H9 (cell line): Measurements from ENCODE around the gene LHFPL2. TPM values are rescaled to one million over a fixed set of nuclear protein-coding genes. Genes with fewer than 3 reads are reported as not detected.

Source experiments
- DNase-seq: peaks from one replicate; pipeline ENCODE4 v3.0.0-alpha.2; 2017
- H2AFZ ChIP-seq: one replicate; pipeline ENCODE4 v1.6.1; 2013; ENCODE audit warnings: mild to moderate bottlenecking, low read length, control low read depth, moderate library complexity
- H2AK5ac ChIP-seq: 2 replicates; pipeline ENCODE4 v1.6.1; 2013; ENCODE audit warnings: low read length, control low read depth, mixed read lengths; ENCODE audit not compliant: insufficient read length
- H2BK120ac ChIP-seq: one replicate; pipeline ENCODE4 v1.6.1; 2013; ENCODE audit warnings: low read depth, mild to moderate bottlenecking, low read length, control low read depth, inconsistent platforms; ENCODE audit not compliant: poor library complexity, severe bottlenecking
- H2BK12ac ChIP-seq: 2 replicates; pipeline ENCODE4 v1.6.1; 2013; ENCODE audit warnings: low read length, control low read depth, mixed read lengths, low read depth; ENCODE audit not compliant: insufficient read length
- H2BK15ac ChIP-seq: 2 replicates; pipeline ENCODE4 v1.6.1; 2013; ENCODE audit warnings: low read depth, low read length, control low read depth
- H2BK20ac ChIP-seq: one replicate; pipeline ENCODE4 v1.6.1; 2013; ENCODE audit warnings: low read depth, mild to moderate bottlenecking, low read length, control low read depth, inconsistent platforms; ENCODE audit not compliant: poor library complexity, severe bottlenecking
- H2BK5ac ChIP-seq: 2 replicates; pipeline ENCODE4 v1.6.1; 2013; ENCODE audit warnings: low read length, control low read depth, mixed read lengths; ENCODE audit not compliant: insufficient read length
- H3K14ac ChIP-seq: 2 replicates; pipeline ENCODE4 v1.6.1; 2013; ENCODE audit warnings: low read length, control low read depth; ENCODE audit not compliant: insufficient read depth
- H3K18ac ChIP-seq: 2 replicates; pipeline ENCODE4 v1.6.1; 2013; ENCODE audit warnings: low read depth, mild to moderate bottlenecking, mixed read lengths, low read length, control low read depth; ENCODE audit not compliant: insufficient read length
- H3K23ac ChIP-seq: 2 replicates; pipeline ENCODE4 v1.6.1; 2013; ENCODE audit warnings: low read length, control low read depth, mixed read lengths, low read depth; ENCODE audit not compliant: insufficient read length
- H3K23me2 ChIP-seq: 2 replicates; pipeline ENCODE4 v1.6.1; 2013; ENCODE audit warnings: low read depth, mild to moderate bottlenecking, mixed read lengths, low read length, control low read depth; ENCODE audit not compliant: insufficient read length, poor library complexity, severe bottlenecking
- H3K27ac ChIP-seq: 2 replicates; pipeline ENCODE4 v1.5.1; 2013; ENCODE audit warnings: low read length, control low read depth, mixed read lengths, low read depth; ENCODE audit not compliant: insufficient read length
- H3K27me3 ChIP-seq: 2 replicates; pipeline ENCODE4 v1.6.1; 2013; ENCODE audit warnings: low read length, control low read depth, inconsistent platforms; ENCODE audit not compliant: insufficient read depth
- H3K4ac ChIP-seq: 2 replicates; pipeline ENCODE4 v1.6.1; 2013; ENCODE audit warnings: low read depth, mild to moderate bottlenecking, control low read depth, inconsistent platforms, low read length, moderate library complexity
- H3K4me1 ChIP-seq: 2 replicates; pipeline ENCODE4 v1.6.1; 2013; ENCODE audit warnings: low read length, control low read depth, inconsistent platforms; ENCODE audit not compliant: insufficient read depth
- H3K4me2 ChIP-seq: 2 replicates; pipeline ENCODE4 v1.6.1; 2013; ENCODE audit warnings: low read length, control low read depth, mixed read lengths; ENCODE audit not compliant: insufficient read length, insufficient read depth
- H3K56ac ChIP-seq: 2 replicates; pipeline ENCODE4 v1.6.1; 2013; ENCODE audit warnings: low read depth, mild to moderate bottlenecking, mixed read lengths, low read length, control low read depth; ENCODE audit not compliant: insufficient read length
- H3K79me1 ChIP-seq: 2 replicates; pipeline ENCODE4 v1.6.1; 2013; ENCODE audit warnings: low read depth, mild to moderate bottlenecking, moderate library complexity, low read length, control low read depth, inconsistent platforms; ENCODE audit not compliant: insufficient read depth, poor library complexity, severe bottlenecking
- H3K79me2 ChIP-seq: 2 replicates; pipeline ENCODE4 v1.6.1; 2013; ENCODE audit warnings: low read length, control low read depth, inconsistent platforms; ENCODE audit not compliant: insufficient read depth
- H3K9ac ChIP-seq: 2 replicates; pipeline ENCODE4 v1.6.1; 2013; ENCODE audit warnings: low read length, control low read depth, mixed read lengths; ENCODE audit not compliant: insufficient read length; ENCODE audit errors: extremely low read depth
- H3K9me3 ChIP-seq: one replicate; pipeline ENCODE4 v1.6.1; 2013; ENCODE audit warnings: low read depth, low read length, inconsistent platforms; ENCODE audit not compliant: control insufficient read depth
- H3T11ph ChIP-seq: one replicate; pipeline ENCODE4 v1.6.1; 2013; ENCODE audit warnings: mild to moderate bottlenecking, low read length, control low read depth, inconsistent platforms
- H4K20me1 ChIP-seq: one replicate; pipeline ENCODE4 v1.6.1; 2013; ENCODE audit not compliant: control insufficient read depth, insufficient read length, insufficient read depth
- H4K5ac ChIP-seq: 2 replicates; pipeline ENCODE4 v1.6.1; 2013; ENCODE audit warnings: low read depth, mild to moderate bottlenecking, mixed read lengths, low read length, control low read depth; ENCODE audit not compliant: insufficient read length
- H4K8ac ChIP-seq: replicated peaks from 2 replicates; pipeline ENCODE4 v1.6.1; 2013; ENCODE audit warnings: low read length, control low read depth, mixed read lengths, low read depth; ENCODE audit not compliant: insufficient read length
- H4K91ac ChIP-seq: 2 replicates; pipeline ENCODE4 v1.6.1; 2013; ENCODE audit warnings: low read depth, mild to moderate bottlenecking, moderate library complexity, mixed read lengths, low read length, control low read depth; ENCODE audit not compliant: insufficient read length
- H3K27ac Mint-ChIP-seq, 3 experiments: 2 replicates in 2 of 3; 3 replicates in 1 of 3; pipeline ENCODE4 v1.8.0; 2020 to 2021; ENCODE audit warnings: mixed read lengths in 3 of 3, mild to moderate bottlenecking in 1 of 3, moderate library complexity in 1 of 3
- H3K27me3 Mint-ChIP-seq: 2 replicates; pipeline ENCODE4 v1.8.0; 2021; ENCODE audit warnings: low read depth, mild to moderate bottlenecking, moderate library complexity, mixed read lengths
- H3K36me3 Mint-ChIP-seq, 3 experiments: 2 replicates in 2 of 3; 3 replicates in 1 of 3; pipeline ENCODE4 v1.8.0; 2020 to 2021; ENCODE audit warnings: low read depth in 3 of 3, mixed read lengths in 3 of 3; ENCODE audit not compliant: insufficient read depth in 1 of 3
- H3K4me1 Mint-ChIP-seq, 2 experiments: 2 replicates each; pipeline ENCODE4 v1.8.0; 2020; ENCODE audit warnings: mixed read lengths in 2 of 2
- H3K4me3 Mint-ChIP-seq, 2 experiments: 2 replicates in 1 of 2; 3 replicates in 1 of 2; pipeline ENCODE4 v1.8.0; 2020 to 2021; ENCODE audit warnings: mild to moderate bottlenecking in 2 of 2, mixed read lengths in 2 of 2, moderate library complexity in 1 of 2
- H3K9me3 Mint-ChIP-seq, 2 experiments: 2 replicates in 1 of 2; 3 replicates in 1 of 2; pipeline ENCODE4 v1.8.0; 2020; ENCODE audit warnings: mild to moderate bottlenecking in 2 of 2, mixed read lengths in 2 of 2, moderate library complexity in 1 of 2
- WGBS: extraction: QIAGEN DNeasy Blood & Tissue Kit; methylation state at CpG from one replicate; pipeline ENCODE4 v1.1.7; 2013; ENCODE audit warnings: missing lambda C conversion rate, low lambda C conversion rate, mixed read lengths; ENCODE audit not compliant: insufficient read length; ENCODE audit errors: extremely low coverage; 5-methylcytosine and 5-hydroxymethylcytosine counted together
- total RNA-seq: library from RNA; stranded (reverse); gene quantifications from 2 replicates; pipeline ENCODE4 v1.2.1, GENCODE V29; 2021
- TF ChIP-seq, protein P1 (sequence below): fragments of 200-600 bp; sonication (generic); conservative IDR thresholded peaks from 3 replicates; pipeline ENCODE4 v1.8.0; 2021; ENCODE audit warnings: antibody characterized with exemption, mild to moderate bottlenecking

The LHFPL2 gene
- total RNA-seq, 1 experiment from 2014 or later = 26.3 TPM

DNA sequence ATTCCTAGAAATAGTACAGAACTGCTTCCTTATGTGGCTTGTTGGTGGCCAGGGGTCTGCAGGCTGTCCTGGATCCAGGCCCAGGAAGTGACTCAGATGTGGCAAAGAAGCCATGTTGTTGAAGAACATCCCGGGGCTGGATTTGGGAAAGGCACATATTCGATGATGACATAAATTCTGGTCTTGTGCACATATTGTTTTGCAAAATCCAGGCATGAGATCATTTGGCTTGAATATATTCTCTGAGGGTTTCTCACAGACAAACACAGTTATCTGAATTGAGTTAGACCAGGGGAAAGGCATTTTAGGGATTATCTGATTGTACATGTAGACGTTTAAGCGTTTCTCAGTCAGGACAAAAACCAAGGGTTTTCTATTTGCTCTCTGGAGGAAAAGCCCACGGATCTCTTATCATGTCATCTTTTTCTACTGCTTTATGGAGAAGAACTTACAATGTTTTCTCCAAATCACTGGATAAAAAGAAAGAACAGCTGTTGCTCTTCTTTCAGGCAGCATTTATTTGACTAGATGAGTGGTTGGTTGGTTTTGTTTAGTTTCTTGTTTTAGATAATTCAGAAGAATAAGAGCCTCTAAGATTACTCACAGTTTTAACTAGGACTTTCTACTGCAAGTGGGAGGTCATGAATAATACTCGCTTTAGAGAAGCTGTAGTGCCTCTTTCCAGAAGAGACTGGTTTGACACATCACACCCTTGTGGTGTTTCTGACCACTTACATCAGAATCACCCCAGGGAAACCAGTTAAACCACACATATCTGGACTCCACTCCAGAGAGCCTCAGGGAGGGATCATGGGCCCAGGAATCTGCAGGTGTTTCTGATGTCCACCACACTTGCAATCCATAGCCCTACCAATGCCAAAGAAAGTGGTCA, 29.5 kb upstream of the LHFPL2 start:
- H2BK5ac ChIP-seq = no peak overlapping the region
- WGBS = no CpG with 5 or more reads among the region's 6 CpGs
- H3K4me1 Mint-ChIP-seq = no peaks in the 10 kb centered on the region
- no peak overlapping the region for H3T11ph ChIP-seq
- DNase-seq = no peak
- H3K4ac ChIP-seq = no peak overlapping the region
- H3K9me3 Mint-ChIP-seq = peaks cover 16 to 17% of the 10 kb centered on the region in 2 experiments; a peak in 4 of 5 replicates
- H3K27me3 Mint-ChIP-seq = no peaks in the 10 kb centered on the region; the same call in 1 of the 2 replicates
- no peak overlapping the region for H4K8ac ChIP-seq
- H2BK120ac ChIP-seq = no peak overlapping the region
- H3K4me2 ChIP-seq = no peak overlapping the region
- H2BK20ac ChIP-seq = no peak overlapping the region
- H3K23me2 ChIP-seq = no peaks in the 10 kb centered on the region
- H3K79me2 ChIP-seq = no peaks in the 10 kb centered on the region
- H3K27ac ChIP-seq = no peak overlapping the region
- TF ChIP-seq, protein P1, sequence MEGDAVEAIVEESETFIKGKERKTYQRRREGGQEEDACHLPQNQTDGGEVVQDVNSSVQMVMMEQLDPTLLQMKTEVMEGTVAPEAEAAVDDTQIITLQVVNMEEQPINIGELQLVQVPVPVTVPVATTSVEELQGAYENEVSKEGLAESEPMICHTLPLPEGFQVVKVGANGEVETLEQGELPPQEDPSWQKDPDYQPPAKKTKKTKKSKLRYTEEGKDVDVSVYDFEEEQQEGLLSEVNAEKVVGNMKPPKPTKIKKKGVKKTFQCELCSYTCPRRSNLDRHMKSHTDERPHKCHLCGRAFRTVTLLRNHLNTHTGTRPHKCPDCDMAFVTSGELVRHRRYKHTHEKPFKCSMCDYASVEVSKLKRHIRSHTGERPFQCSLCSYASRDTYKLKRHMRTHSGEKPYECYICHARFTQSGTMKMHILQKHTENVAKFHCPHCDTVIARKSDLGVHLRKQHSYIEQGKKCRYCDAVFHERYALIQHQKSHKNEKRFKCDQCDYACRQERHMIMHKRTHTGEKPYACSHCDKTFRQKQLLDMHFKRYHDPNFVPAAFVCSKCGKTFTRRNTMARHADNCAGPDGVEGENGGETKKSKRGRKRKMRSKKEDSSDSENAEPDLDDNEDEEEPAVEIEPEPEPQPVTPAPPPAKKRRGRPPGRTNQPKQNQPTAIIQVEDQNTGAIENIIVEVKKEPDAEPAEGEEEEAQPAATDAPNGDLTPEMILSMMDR = no peak
- H2AK5ac ChIP-seq = no peak overlapping the region
- H3K9ac ChIP-seq = no peak overlapping the region
- H3K9me3 ChIP-seq = no peaks in the 10 kb centered on the region
- no peak overlapping the region for H3K23ac ChIP-seq
- no peaks in the 10 kb centered on the region for H3K27me3 ChIP-seq
- no peak overlapping the region for H2BK15ac ChIP-seq
- no peaks in the 10 kb centered on the region for H3K79me1 ChIP-seq
- H3K4me3 Mint-ChIP-seq = no peak overlapping the region
- no peak overlapping the region for H3K14ac ChIP-seq
- H3K4me1 ChIP-seq = no peaks in the 10 kb centered on the region
- no peak overlapping the region for H4K5ac ChIP-seq
- no peak overlapping the region for H3K56ac ChIP-seq
- no peak overlapping the region for H3K27ac Mint-ChIP-seq
- H2BK12ac ChIP-seq = no peak overlapping the region
- H4K91ac ChIP-seq = no peak overlapping the region
- H2AFZ ChIP-seq = no peak overlapping the region
- H3K18ac ChIP-seq = no peak overlapping the region
- H4K20me1 ChIP-seq = no peaks in the 10 kb centered on the region
- peaks cover 1 to 13% (median 7%) of the 10 kb centered on the region in 3 experiments; a peak in 6 of 7 replicates for H3K36me3 Mint-ChIP-seq
